Muscle layer of colon (tissue), 2 donors: ENCODE data around the gene SCUBE3.

ENCODE experiments used
- H3K27ac ChIP-seq: one replicate; pipeline ENCODE4 v1.7.0; 2013; ENCODE audit warnings: low read depth, mild to moderate bottlenecking, low read length, moderate library complexity
- H3K27me3 ChIP-seq, 2 donors: one replicate each; pipeline ENCODE4 v1.7.0; 2013; ENCODE audit warnings: low read length in 2 of 2, mild to moderate bottlenecking in 2 of 2; ENCODE audit not compliant: insufficient read depth in 2 of 2, control insufficient read depth in 1 of 2
- H3K36me3 ChIP-seq: one replicate; pipeline ENCODE4 v1.7.0; 2013; ENCODE audit warnings: mild to moderate bottlenecking, low read length; ENCODE audit not compliant: insufficient read depth
- H3K4me1 ChIP-seq: one replicate; pipeline ENCODE4 v1.7.0; 2013; ENCODE audit warnings: mild to moderate bottlenecking, low read length; ENCODE audit not compliant: insufficient read depth
- H3K4me3 ChIP-seq, 2 donors: one replicate each; pipeline ENCODE4 v1.7.0; 2013; ENCODE audit warnings: low read length in 2 of 2, low read depth in 1 of 2, mild to moderate bottlenecking in 1 of 2, moderate library complexity in 1 of 2
- H3K9ac ChIP-seq: one replicate; pipeline ENCODE4 v1.7.0; 2013; ENCODE audit warnings: low read length
- H3K9me3 ChIP-seq: one replicate; pipeline ENCODE4 v1.7.0; 2013; ENCODE audit warnings: mild to moderate bottlenecking, low read length
- donor health status: abdominal sarcoma.
- donor health status: Adenocarcinoma of cecum.

The SCUBE3 gene

GRCh38 chr6:35273822-35274559 lies 60.2 kb downstream of the SCUBE3 start:
- Histone ChIP-seq H3K4me1 (peaks cover 9% of the 10 kb centered on the region), H3K27me3 (no peaks in the 10 kb centered on the region), H3K9me3 (no peaks in the 10 kb centered on the region), H3K9ac (no peak overlapping the region), H3K36me3 (no peaks in the 10 kb centered on the region), H3K27ac (no peak overlapping the region), H3K4me3 (no peak overlapping the region)

- peaks cover 9% of the 10 kb centered on the region for H3K4me1 ChIP-seq
- no peaks in the 10 kb centered on the region for H3K27me3 ChIP-seq
- no peak overlapping the region for H3K9ac ChIP-seq
- H3K9me3 ChIP-seq, result no peaks in the 10 kb centered on the region
- H3K36me3 ChIP-seq, result no peaks in the 10 kb centered on the region
- no peak overlapping the region for H3K27ac ChIP-seq
- H3K4me3 ChIP-seq, result no peak overlapping the region
These were observed 62.0 kb downstream of the SCUBE3 start for GRCh38 chr6:35275744-35276260.

GRCh38 chr6:35278708-35279107 lies 65.0 kb downstream of the SCUBE3 start:
- Histone ChIP-seq H3K9me3 (no peaks in the 10 kb centered on the region), H3K4me3 (no peak overlapping the region), H3K27me3 (no peaks in the 10 kb centered on the region), H3K9ac (no peak overlapping the region), H3K27ac (no peak overlapping the region), H3K4me1 (peaks cover 9% of the 10 kb centered on the region), H3K36me3 (peaks cover 15% of the 10 kb centered on the region)

GRCh38 chr6:35280903-35281302 lies 67.1 kb downstream of the SCUBE3 start:
- Histone ChIP-seq H3K27ac (no peak overlapping the region), H3K9ac (no peak overlapping the region), H3K9me3 (no peaks in the 10 kb centered on the region), H3K36me3 (peaks cover 24% of the 10 kb centered on the region), H3K4me1 (no peaks in the 10 kb centered on the region), H3K27me3 (no peaks in the 10 kb centered on the region), H3K4me3 (no peak overlapping the region)

- Histone ChIP-seq H3K9ac (no peak overlapping the region), H3K4me1 (no peaks in the 10 kb centered on the region), H3K27ac (no peak overlapping the region), H3K36me3 (peaks cover 39% of the 10 kb centered on the region), H3K4me3 (no peak overlapping the region), H3K9me3 (no peaks in the 10 kb centered on the region), H3K27me3 (no peaks in the 10 kb centered on the region)
These were observed 68.7 kb downstream of the SCUBE3 start for GRCh38 chr6:35282472-35282871.

- Histone ChIP-seq H3K27me3 (no peaks in the 10 kb centered on the region), H3K4me3 (no peak overlapping the region), H3K9me3 (no peaks in the 10 kb centered on the region), H3K27ac (no peak overlapping the region), H3K4me1 (no peaks in the 10 kb centered on the region), H3K36me3 (peaks cover 48% of the 10 kb centered on the region), H3K9ac (no peak overlapping the region)
These were observed 69.6 kb downstream of the SCUBE3 start for GRCh38 chr6:35283361-35283760.

- Histone ChIP-seq H3K9me3 (no peaks in the 10 kb centered on the region), H3K27ac (no peak overlapping the region), H3K36me3 (peaks cover 78% of the 10 kb centered on the region), H3K4me1 (no peaks in the 10 kb centered on the region), H3K27me3 (no peaks in the 10 kb centered on the region), H3K4me3 (no peak overlapping the region), H3K9ac (no peak overlapping the region)
These were observed 74.1 kb downstream of the SCUBE3 start for GRCh38 chr6:35287671-35288396.

GRCh38 chr6:35288834-35289233 lies 75.1 kb downstream of the SCUBE3 start:
- Histone ChIP-seq H3K9ac (no peak overlapping the region), H3K4me3 (no peak overlapping the region), H3K27me3 (no peaks in the 10 kb centered on the region), H3K27ac (no peak overlapping the region), H3K36me3 (peaks cover 79% of the 10 kb centered on the region), H3K4me1 (no peaks in the 10 kb centered on the region), H3K9me3 (no peaks in the 10 kb centered on the region)

- Histone ChIP-seq H3K36me3 (peaks cover 75% of the 10 kb centered on the region), H3K4me3 (no peak overlapping the region), H3K27ac (no peak overlapping the region), H3K9ac (no peak overlapping the region), H3K9me3 (no peaks in the 10 kb centered on the region), H3K27me3 (no peaks in the 10 kb centered on the region), H3K4me1 (no peaks in the 10 kb centered on the region)
These were observed 77.7 kb downstream of the SCUBE3 start for GRCh38 chr6:35291491-35291890.

- no peaks in the 10 kb centered on the region for H3K27me3 ChIP-seq
- no peaks in the 10 kb centered on the region for H3K9me3 ChIP-seq
- H3K9ac ChIP-seq, result no peak overlapping the region
- no peak overlapping the region for H3K4me3 ChIP-seq
- peaks cover 65% of the 10 kb centered on the region for H3K36me3 ChIP-seq
- H3K27ac ChIP-seq, result no peak overlapping the region
- H3K4me1 ChIP-seq, result peaks cover 7% of the 10 kb centered on the region
These were observed 78.7 kb downstream of the SCUBE3 start for GRCh38 chr6:35292494-35292893.

- Histone ChIP-seq H3K9me3 (no peaks in the 10 kb centered on the region), H3K9ac (no peak overlapping the region), H3K4me3 (no peak overlapping the region), H3K36me3 (peaks cover 55% of the 10 kb centered on the region), H3K27ac (no peak overlapping the region), H3K27me3 (no peaks in the 10 kb centered on the region), H3K4me1 (peaks cover 13% of the 10 kb centered on the region)
These were observed 79.9 kb downstream of the SCUBE3 start for GRCh38 chr6:35293681-35294080.
